Stromal cell of bone marrow (primary cell): Measurements from ENCODE around the gene AP1G2.

Experiments used
- DNase-seq: peaks from one replicate; pipeline ENCODE4 v3.0.0-alpha.2; 2012; ENCODE audit warnings: low read depth

The AP1G2 gene

GRCh38 chr14:23557521-23557920 lies 10.1 kb downstream of the AP1G2 start:
- no peak for DNase-seq

DNA sequence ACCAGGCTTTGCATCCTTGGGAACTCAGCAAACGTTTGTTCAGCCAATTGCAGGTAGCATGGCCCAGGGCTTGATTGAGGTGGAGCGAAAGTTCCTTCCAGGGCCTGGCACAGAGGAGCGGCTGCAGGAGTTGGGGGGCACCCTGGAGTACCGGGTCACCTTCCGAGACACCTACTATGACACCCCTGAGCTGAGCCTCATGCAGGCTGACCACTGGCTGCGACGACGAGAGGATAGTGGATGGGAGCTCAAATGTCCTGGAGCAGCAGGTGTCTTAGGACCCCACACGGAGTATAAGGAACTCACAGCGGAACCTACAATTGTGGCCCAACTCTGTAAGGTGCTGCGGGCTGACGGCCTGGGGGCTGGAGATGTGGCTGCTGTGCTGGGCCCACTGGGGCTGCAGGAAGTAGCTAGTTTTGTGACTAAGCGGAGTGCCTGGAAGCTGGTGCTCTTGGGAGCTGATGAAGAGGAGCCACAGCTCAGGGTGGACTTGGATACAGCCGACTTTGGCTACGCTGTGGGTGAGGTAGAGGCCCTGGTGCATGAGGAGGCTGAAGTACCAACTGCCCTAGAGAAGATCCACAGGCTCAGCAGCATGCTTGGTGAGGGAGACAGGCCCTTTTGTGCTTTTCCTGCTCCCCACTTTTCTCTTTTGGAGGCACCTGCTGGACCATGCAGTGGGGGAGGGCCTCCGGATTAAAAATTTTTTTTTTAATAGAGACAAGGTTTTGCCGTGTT lies 10.7 kb downstream of the AP1G2 start:
- no peak for DNase-seq

GRCh38 chr14:23555882-23556699 lies 11.5 kb downstream of the AP1G2 start, which contains the start of gene THTPA:
Gene THTPA (plus strand): TSS chr14:23556271. CDS start chr14:23556758, 487 bp downstream.
- DNase-seq: peak; percentile 86

DNA sequence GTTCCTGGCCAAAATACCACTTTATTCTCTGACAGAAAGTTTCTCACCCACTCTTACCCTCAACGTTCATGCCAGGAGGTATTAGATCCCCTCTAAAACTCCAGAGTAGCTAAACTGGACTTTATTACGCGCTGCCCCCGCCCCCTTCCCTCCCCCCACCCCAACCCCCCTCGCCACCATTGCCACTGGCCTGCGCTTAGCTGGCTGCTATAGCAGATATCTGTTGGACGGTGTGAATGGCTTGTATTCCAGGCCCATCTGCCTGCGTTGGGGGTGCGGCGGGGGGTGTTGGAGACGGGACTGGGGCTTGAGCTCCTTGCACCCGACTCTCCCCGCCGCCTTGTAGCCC lies 12.1 kb downstream of the AP1G2 start:
- no peak for DNase-seq

DNA sequence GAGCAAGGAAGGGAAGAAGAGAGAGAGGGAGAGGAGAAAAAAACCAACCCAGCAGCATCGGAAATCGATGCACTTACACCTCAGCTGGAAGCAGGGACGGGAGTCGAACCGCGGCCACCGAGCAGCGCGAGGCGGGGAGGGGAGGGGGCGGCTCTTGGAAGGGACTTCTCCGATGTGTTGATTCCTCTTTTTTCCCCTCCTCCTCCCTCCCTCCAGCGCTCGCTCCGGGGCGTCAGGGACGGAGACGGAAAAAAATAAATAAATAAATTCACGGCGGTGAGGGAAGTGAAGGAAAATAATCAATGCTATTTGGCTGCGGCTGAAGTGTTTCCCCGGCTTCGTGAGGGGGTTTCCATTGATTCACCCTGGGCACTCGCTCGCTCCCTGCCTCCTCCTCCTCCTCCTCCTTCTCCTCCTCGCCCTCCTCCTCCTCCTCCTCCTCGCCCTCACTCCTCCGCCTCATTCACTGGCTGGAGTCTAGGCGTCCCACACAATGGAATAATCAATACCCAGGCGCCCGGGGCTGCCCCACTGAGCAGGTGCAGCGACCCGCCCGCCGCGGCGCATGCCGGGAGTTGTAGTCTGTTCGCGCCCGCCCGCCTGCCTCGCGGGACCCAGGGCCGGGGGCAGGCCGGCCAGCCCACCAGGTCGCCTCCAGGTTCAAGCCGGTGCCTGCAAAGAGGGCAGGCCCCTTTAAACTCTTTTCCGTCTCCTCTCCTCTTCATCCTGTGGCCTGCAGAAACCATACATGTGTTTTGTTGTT lies 16.1 kb downstream of the AP1G2 start, which contains the start of gene ZFHX2:
Gene ZFHX2 (minus strand): TSS at position 500 of the 763 bp plus-strand sequence. CDS start 16,440 bp downstream, outside the sequence.
- no peak for DNase-seq

- DNase-seq: no peak
Measured at GRCh38 chr14:23550812-23551265, 16.8 kb downstream of the AP1G2 start.

DNA sequence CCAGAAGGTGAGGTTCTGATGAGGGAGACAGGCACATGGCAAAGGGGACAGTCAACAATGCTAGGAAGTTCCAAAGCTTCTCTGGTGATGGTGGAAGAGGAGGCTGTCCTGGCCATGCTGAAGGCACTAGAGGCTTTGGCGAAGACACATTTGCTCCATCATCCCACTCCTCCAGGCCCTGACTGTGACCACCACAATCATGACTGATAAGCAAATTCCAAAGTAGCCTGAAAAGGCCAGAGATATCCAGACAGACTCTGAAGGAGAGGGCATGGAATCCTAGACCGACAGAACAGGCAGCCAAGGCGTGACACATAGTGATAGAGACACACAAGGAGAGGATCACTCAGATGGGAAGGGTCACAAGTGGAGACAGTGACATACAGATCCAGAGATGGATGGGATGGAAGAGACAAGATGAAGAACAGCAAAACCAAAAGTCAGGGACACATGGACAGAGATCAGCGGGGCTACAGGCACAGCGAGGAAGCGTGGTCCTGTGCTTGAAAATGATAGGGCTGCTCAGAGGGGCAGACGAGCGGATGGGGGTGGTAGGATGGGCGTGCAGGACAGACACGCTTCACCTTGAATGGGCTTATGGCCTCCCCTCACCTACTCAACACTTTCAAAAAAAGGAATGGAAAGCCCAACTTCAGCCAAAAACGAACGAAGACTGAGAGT lies 17.3 kb downstream of the AP1G2 start:
- no peak for DNase-seq

DNA sequence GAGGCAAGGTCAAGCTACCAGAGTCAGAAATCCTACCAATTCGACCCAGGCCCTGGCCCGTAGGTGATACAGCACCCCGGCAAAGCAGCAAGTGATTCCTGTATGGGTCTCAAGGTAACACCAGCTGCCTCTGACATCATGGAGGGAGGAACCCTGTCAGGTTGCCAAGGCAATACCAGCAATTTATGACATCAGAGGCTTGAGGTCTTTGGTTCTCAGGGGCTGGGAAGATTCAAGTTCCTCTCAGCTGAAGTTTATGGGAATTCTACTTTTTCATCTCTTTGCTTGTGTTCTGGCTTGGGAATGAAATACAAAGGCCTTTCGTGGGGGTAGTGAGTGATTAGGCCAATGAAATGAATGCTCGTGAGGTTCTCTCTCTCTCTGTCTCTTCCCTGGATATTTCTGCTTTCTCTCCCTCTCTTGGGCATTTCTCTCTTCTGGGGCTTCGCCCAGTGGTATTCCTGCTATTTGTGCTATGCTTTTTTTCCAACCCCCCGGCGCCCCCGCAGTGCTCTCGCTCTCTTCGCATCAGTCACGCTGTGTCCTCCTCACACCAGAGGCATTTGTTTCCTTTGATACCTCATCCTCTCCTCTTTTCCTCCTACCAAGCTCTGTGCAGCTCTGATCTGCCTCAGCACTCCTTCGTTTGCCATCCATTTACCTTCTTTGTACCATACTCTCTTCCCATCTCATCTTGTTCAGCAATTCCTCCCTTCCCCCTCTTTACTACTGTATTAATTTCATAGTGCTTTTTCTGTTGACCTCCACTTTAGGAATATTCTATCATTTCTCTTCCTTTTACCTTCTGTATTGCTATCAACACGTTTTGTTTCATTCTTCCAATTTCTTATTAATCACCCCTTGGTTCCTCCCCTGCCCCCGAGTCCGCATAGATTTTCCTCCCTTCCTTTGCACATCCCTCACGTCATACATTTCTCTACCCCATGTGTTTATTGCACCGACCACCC lies 19.0 kb downstream of the AP1G2 start:
- no peak for DNase-seq

GRCh38 chr14:23547924-23548323 lies 19.7 kb downstream of the AP1G2 start:
- no peak for DNase-seq

DNA sequence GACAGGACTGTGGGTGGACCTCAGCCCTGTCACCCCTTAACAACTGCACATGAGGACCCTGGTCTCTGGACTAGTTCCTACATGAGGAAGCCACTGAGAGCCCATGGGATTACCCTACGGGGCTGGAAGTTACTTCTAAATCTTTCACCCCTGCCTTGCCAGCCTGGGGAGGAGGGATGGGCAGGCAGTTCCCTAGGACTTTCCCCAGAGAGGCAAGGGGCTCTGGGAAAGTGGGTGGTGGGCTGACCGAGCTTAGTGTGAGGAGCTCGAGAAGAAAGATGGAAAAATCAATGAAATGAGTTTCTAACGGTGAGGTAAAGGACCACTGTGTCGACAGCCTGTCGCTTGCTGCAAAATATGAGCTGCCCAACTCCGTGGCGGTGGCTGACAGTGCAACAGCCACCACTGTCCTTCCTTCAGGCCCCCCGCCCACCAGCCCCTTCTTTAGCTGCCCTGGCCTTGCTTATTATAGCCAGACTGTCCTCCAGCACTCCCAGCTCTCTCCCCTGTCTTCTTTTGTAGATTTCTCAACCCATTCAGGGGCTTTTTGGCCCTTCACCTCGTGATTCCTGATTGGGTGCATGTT lies 21.0 kb downstream of the AP1G2 start:
- DNase-seq: no peak

- no peak for DNase-seq
Measured at GRCh38 chr14:23545740-23546365, 21.7 kb downstream of the AP1G2 start.

DNA sequence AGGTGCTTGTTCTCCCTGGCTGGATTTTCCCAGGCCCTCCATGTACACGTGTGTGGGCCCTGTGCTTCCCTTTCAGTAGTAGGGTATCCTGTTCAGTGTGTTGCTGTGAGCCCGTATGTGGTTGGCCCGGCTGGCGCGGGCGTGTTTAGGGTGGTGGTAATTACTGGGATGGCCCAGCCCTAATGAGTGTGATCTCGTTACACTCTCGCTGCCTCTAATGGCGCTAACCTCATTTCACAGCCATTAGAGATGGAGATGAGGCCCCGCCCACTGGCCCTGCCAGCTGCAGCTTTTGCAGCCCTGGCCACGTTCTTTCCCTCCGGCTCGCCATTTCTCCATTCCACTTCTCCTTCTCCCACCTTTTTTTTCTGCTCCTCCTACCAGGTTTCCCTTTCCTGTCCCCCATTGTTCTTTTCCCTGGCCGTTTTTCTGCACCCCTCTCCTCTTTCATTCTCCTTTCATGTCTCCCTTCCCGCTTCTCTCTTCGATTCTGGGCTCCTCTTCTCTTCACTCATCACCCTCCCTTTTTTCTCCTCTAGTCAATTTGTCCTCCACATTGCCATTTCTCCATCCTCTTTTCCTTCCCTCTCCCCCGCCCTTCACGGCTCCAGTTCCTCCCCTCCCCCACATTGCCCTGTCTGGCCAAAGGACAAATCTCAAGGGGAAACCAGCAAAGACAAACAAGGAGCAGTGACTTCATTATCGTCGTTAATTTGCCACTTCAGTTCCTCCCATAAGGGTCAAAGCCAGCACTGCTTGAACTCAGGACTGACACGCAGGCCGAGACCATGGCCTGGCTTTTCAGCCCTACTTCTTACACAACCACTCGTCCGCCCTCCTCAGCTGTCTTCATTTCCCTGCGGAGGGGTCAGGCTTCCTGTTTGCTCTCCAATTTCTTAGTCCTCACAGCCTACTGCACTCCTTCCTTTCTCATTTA lies 22.8 kb downstream of the AP1G2 start:
- no peak for DNase-seq

DNA sequence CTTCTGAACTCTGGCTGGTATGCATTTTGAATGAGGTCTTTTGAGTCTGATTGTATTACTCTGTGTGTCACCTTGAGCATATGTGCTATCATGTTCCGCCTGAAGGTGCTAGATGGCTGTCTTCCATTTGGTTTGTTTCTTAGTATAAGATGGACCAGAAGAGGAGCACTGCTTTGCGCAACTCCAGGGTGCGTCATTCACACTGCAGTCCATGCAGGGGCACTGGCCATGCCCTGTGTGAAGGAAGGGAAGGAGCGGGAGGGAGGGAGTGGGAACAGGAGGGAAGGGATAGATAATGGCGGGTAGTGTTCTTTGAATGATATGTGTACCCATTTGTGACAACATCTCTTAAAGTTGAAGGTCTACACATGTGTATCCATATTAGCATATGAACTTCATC lies 24.2 kb downstream of the AP1G2 start:
- no peak for DNase-seq

GRCh38 chr14:23542261-23542660 lies 25.3 kb downstream of the AP1G2 start:
- no peak for DNase-seq

GRCh38 chr14:23540141-23540469 lies 27.5 kb downstream of the AP1G2 start:
- no peak for DNase-seq

DNA sequence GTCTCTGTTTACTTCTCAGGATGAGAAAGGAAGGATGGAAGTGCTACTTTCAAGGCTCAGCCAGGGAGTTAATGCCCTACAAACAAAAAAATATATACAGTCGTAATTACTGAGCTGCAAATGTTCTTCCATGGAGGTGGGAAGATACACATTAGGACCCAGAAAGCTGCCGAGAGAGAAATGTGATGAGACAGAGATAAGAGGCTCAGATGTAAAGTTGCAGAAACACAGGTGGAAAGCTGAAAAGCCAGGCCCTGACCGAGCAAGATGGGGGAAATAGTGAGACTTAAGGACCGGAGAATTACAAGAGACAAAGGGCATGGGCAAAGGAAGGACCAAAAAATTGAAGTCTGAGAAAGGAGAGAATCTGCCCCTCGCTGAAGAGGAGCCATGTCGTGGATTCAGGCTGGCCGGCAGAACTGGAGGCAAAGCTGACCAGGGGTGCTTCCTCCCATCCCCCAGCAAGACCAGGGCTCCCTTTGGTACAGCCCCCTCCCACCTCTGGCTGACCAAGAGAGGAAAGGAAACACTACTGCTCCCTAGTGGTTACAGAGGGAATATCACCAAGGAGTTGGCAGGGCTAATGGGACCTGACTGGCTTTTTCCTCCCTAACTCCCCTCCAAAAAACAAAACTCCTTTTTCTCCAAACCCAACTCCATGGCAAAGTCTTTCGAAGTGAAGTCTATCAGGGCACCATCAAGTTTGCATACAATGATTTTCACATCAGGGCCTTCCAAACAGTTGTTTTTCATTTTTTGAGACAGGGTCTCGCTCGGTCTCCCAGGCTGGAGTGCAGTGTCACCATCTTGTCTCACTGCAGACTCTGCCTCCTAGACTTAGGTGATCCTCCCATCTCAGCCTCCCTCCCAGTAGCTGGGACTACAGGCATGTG lies 28.1 kb downstream of the AP1G2 start:
- no peak for DNase-seq

GRCh38 chr14:23538785-23539184 lies 28.8 kb downstream of the AP1G2 start:
- DNase-seq: no peak
